CD14-positive monocyte (primary cell): ENCODE results near the gene MTMR1. TPM values are rescaled to one million over a fixed set of nuclear protein-coding genes. Genes with fewer than 3 reads are reported as not detected.

Experiments used
- DNase-seq, 3 donors: peaks; one replicate each; pipeline ENCODE4 v3.0.0-alpha.2; 2011 to 2022
- H2AFZ ChIP-seq: 2 replicates; pipeline ENCODE4 v1.6.0; 2012; ENCODE audit warnings: mild to moderate bottlenecking, low read depth, low read length, inconsistent platforms; ENCODE audit not compliant: insufficient read depth, poor library complexity, severe bottlenecking
- H3K27ac ChIP-seq, 2 donors: 1 replicate in 1 of 2; 2 replicates in 1 of 2; pipeline ENCODE4 v1.5.1; 2012 to 2013; ENCODE audit warnings: low read length in 2 of 2, control low read depth in 1 of 2, inconsistent platforms in 1 of 2, low read depth in 1 of 2, mild to moderate bottlenecking in 1 of 2
- H3K27me3 ChIP-seq, 2 donors: one replicate each; pipeline versions ENCODE4 v1.6.0 to v1.6.1; 2011 to 2013; ENCODE audit warnings: low read length in 2 of 2; ENCODE audit not compliant: control insufficient read depth in 2 of 2, insufficient read depth in 2 of 2
- H3K36me3 ChIP-seq, 2 donors: replicated peaks in 1 of 2; 1 replicate in 1 of 2; 2 replicates in 1 of 2; pipeline versions ENCODE4 v1.5.1 to v1.6.1; 2012 to 2013; ENCODE audit warnings: low read length in 2 of 2, control low read depth in 1 of 2, inconsistent platforms in 1 of 2, mild to moderate bottlenecking in 1 of 2; ENCODE audit not compliant: insufficient read depth in 2 of 2, control insufficient read depth in 1 of 2
- H3K4me1 ChIP-seq, 2 donors: 1 replicate in 1 of 2; 2 replicates in 1 of 2; pipeline versions ENCODE4 v1.5.1 to v1.6.1; 2012 to 2013; ENCODE audit warnings: low read length in 2 of 2, control low read depth in 1 of 2, inconsistent platforms in 1 of 2, mild to moderate bottlenecking in 1 of 2, moderate library complexity in 1 of 2; ENCODE audit not compliant: insufficient read depth in 2 of 2, control insufficient read depth in 1 of 2
- H3K4me2 ChIP-seq: replicated peaks from 2 replicates; pipeline ENCODE3; 2012; ENCODE audit warnings: low read length, moderate library complexity, mild to moderate bottlenecking; ENCODE audit not compliant: poor library complexity, severe bottlenecking; ENCODE audit errors: extremely low read depth
- H3K4me3 ChIP-seq, 3 experiments: fragments of 200-600 bp in 1 of 3; sonication (generic) in 1 of 3; replicated peaks in 1 of 3; 1 replicate in 2 of 3; 2 replicates in 1 of 3; pipeline ENCODE4 v1.5.1; 2011 to 2013; ENCODE audit warnings: low read length in 3 of 3, mild to moderate bottlenecking in 3 of 3, control low read depth in 2 of 3, low read depth in 2 of 3, inconsistent platforms in 1 of 3, moderate library complexity in 1 of 3
- H3K79me2 ChIP-seq: 2 replicates; pipeline ENCODE4 v1.6.0; 2012; ENCODE audit warnings: mild to moderate bottlenecking, control low read depth, inconsistent platforms, low read length, moderate library complexity; ENCODE audit not compliant: insufficient read depth
- H3K9ac ChIP-seq: 2 replicates; pipeline ENCODE4 v1.6.0; 2017; ENCODE audit warnings: low read length, mild to moderate bottlenecking; ENCODE audit not compliant: insufficient read depth, poor library complexity, severe bottlenecking
- H3K9me3 ChIP-seq, 2 donors: replicated peaks in 1 of 2; 1 replicate in 1 of 2; 2 replicates in 1 of 2; pipeline versions ENCODE4 v1.5.1 to v1.6.1; 2012 to 2013; ENCODE audit warnings: low read length in 2 of 2, control low read depth in 1 of 2; ENCODE audit not compliant: control insufficient read depth in 1 of 2, insufficient read depth in 1 of 2
- H4K20me1 ChIP-seq: 2 replicates; pipeline ENCODE4 v1.6.0; 2012; ENCODE audit warnings: mild to moderate bottlenecking, low read length, control low read depth, moderate library complexity; ENCODE audit not compliant: insufficient read depth
- H3K27ac Mint-ChIP-seq, 7 donors: one replicate each; pipeline ENCODE4 v1.8.0; 2020; ENCODE audit warnings: mild to moderate bottlenecking in 7 of 7, mixed read lengths in 7 of 7, moderate library complexity in 6 of 7, inconsistent platforms in 2 of 7
- H3K27me3 Mint-ChIP-seq, 3 donors: one replicate each; pipeline ENCODE4 v1.8.0; 2021 to 2022; ENCODE audit warnings: low read depth in 3 of 3, mild to moderate bottlenecking in 3 of 3, mixed read lengths in 3 of 3, moderate library complexity in 3 of 3, inconsistent platforms in 1 of 3
- H3K36me3 Mint-ChIP-seq, 2 donors: one replicate each; pipeline ENCODE4 v1.8.0; 2020; ENCODE audit warnings: mixed read lengths in 2 of 2, inconsistent platforms in 1 of 2, mild to moderate bottlenecking in 1 of 2
- H3K4me1 Mint-ChIP-seq: one replicate; pipeline ENCODE4 v1.8.0; 2020; ENCODE audit warnings: mild to moderate bottlenecking, mixed read lengths
- H3K4me3 Mint-ChIP-seq, 2 donors: one replicate each; pipeline ENCODE4 v1.8.0; 2020; ENCODE audit warnings: mild to moderate bottlenecking in 2 of 2, mixed read lengths in 2 of 2, moderate library complexity in 1 of 2
- H3K9me3 Mint-ChIP-seq, 7 donors: one replicate each; pipeline ENCODE4 v1.8.0; 2020 to 2022; ENCODE audit warnings: mixed read lengths in 7 of 7, mild to moderate bottlenecking in 6 of 7, moderate library complexity in 6 of 7, inconsistent platforms in 2 of 7
- WGBS: methylation state at CpG from one replicate; pipeline ENCODE4 v1.1.5; 2013; ENCODE audit warnings: missing lambda C conversion rate; ENCODE audit not compliant: insufficient coverage; 5-methylcytosine and 5-hydroxymethylcytosine counted together
- intact Hi-C, 2 donors: fragments of 100-400 bp; cut with micrococcal nuclease; formaldehyde crosslinking; loops; one replicate each; pipeline versions ENCODE4 v1.15.0 to v1.15.1; 2023
- polyA plus RNA-seq, 3 donors: library from polyadenylated mRNA; depleted of rRNA in 1 of 3; unstranded in 2 of 3; stranded (reverse) in 1 of 3; fragments of 300-500 nt in 2 of 3; fragments of >200 nt in 1 of 3; fragmentation: Illumina TruSeq in 2 of 3; gene quantifications; 1 replicate in 2 of 3; 2 replicates in 1 of 3; pipeline ENCODE4 v1.2.3, GENCODE V29; 2012 to 2021
- TF ChIP-seq, protein P1 (sequence below): fragments of 200-600 bp; IDR thresholded peaks from one replicate; pipeline ENCODE4 v1.8.0; 2022; ENCODE audit warnings: antibody characterized with exemption, mild to moderate bottlenecking

MTMR1 gene
- polyA plus RNA-seq, 3 donors, result 5.8 to 16.6 (median 6.1) TPM

DNA sequence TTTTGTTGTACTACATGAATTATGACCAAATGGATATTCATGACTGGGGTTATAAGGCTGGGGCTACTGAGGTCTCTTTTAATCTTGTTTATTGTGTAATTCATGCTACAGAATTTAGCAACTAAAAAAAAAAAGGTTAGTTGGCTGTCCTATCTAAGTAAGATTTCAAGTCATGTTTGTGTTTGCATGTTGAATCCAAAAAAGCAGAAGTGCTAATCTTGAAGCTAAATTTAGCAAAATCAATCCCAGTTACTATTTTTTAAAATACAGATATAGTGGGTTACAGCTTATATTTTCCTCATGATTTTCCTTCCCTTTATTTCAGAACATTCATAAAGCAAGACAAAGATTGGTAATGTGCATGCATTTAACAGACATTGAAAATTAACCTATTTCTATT is 19.4 kb downstream of the MTMR1 start:
- no peak overlapping the region for H3K4me3 Mint-ChIP-seq
- no peaks in the 10 kb centered on the region for H3K9me3 Mint-ChIP-seq
- Histone ChIP-seq H2AFZ (no peak overlapping the region), H3K4me2 (no peak overlapping the region), H3K79me2 (peaks cover 2% of the 10 kb centered on the region), H3K9ac (no peak overlapping the region), H3K4me3 (no peak overlapping the region), H3K27ac (no peak overlapping the region), H3K4me1 (peaks cover 7 to 13% of the 10 kb centered on the region in 2 donors), H3K36me3 (no peaks in the 10 kb centered on the region), H3K27me3 (no peaks in the 10 kb centered on the region), H3K9me3 (no peaks in the 10 kb centered on the region), H4K20me1 (no peaks in the 10 kb centered on the region)
- TF ChIP-seq, protein P1, sequence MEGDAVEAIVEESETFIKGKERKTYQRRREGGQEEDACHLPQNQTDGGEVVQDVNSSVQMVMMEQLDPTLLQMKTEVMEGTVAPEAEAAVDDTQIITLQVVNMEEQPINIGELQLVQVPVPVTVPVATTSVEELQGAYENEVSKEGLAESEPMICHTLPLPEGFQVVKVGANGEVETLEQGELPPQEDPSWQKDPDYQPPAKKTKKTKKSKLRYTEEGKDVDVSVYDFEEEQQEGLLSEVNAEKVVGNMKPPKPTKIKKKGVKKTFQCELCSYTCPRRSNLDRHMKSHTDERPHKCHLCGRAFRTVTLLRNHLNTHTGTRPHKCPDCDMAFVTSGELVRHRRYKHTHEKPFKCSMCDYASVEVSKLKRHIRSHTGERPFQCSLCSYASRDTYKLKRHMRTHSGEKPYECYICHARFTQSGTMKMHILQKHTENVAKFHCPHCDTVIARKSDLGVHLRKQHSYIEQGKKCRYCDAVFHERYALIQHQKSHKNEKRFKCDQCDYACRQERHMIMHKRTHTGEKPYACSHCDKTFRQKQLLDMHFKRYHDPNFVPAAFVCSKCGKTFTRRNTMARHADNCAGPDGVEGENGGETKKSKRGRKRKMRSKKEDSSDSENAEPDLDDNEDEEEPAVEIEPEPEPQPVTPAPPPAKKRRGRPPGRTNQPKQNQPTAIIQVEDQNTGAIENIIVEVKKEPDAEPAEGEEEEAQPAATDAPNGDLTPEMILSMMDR, result no peak
- intact Hi-C loops, result no loop called here
- peaks cover 0 to 6% (median 0%) of the 10 kb centered on the region in 3 donors for H3K27me3 Mint-ChIP-seq
- peak overlapping the region in 2 of 7 donors; percentile 0 to 19 for H3K27ac Mint-ChIP-seq
- H3K36me3 Mint-ChIP-seq, result peaks cover 5 to 10% of the 10 kb centered on the region in 2 donors
- no peak for DNase-seq
- peaks cover 31% of the 10 kb centered on the region for H3K4me1 Mint-ChIP-seq

DNA sequence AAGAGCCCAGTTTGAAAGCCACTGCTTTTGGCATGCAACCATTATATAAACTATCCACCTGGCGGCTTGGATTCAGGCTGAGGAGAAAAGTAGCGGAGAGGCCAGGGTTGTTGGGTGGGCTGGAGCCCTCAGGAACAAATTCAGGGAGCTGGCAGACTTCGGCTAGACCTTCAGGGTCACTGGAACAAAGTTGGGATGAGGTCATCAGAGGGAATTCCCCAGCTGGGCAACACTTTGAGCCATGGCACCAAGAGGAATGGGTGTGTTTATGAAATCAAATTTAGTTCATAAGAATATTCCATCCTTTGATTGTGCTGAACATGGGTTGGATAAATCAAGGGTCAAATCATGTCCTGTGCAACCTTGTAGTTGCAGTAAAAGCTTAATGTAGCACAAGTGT is 22.0 kb downstream of the MTMR1 start:
- no peak overlapping the region for H3K4me3 Mint-ChIP-seq
- WGBS, result no CpG with 5 or more reads among the region's 3 CpGs
- intact Hi-C loops, result loop anchor here in 1 of 2 donors (2.0 kb wide), 1 partner anchor 30 kb away; no protein-coding TSS in a partner anchor
- H3K9ac ChIP-seq, result no peak overlapping the region
- peaks cover 6 to 9% of the 10 kb centered on the region in 2 donors for H3K36me3 Mint-ChIP-seq
- H3K4me1 ChIP-seq, result peaks cover 6 to 10% of the 10 kb centered on the region in 2 donors
- no peaks in the 10 kb centered on the region for H4K20me1 ChIP-seq
- no peak for DNase-seq
- peaks cover 0 to 3% (median 0%) of the 10 kb centered on the region in 3 donors for H3K27me3 Mint-ChIP-seq
- H3K27ac ChIP-seq, result no peak overlapping the region
- no peaks in the 10 kb centered on the region for H3K9me3 ChIP-seq
- no peak overlapping the region for H3K4me2 ChIP-seq
- H3K4me1 Mint-ChIP-seq, result peaks cover 23% of the 10 kb centered on the region
- no peaks in the 10 kb centered on the region for H3K27me3 ChIP-seq
- no peak overlapping the region for H3K27ac Mint-ChIP-seq
- no peak overlapping the region for H2AFZ ChIP-seq
- H3K9me3 Mint-ChIP-seq, result no peaks in the 10 kb centered on the region
- no peaks in the 10 kb centered on the region for H3K79me2 ChIP-seq
- TF ChIP-seq, protein P1, result no peak
- H3K4me3 ChIP-seq, result no peak overlapping the region
- peaks cover 3 to 15% of the 10 kb centered on the region in 2 donors for H3K36me3 ChIP-seq
